Esophagus squamous epithelium (tissue), 5 donors: ENCODE data around the gene WWOX. TPM values are rescaled to one million over a fixed set of nuclear protein-coding genes. Genes with fewer than 3 reads are reported as not detected.
A peak's percentile ranks its signal among the peaks of the same experiment; 100 is the strongest.

Experiments
- DNase-seq: peaks from one replicate; lab custom pipeline; 2025; lab: John Stamatoyannopoulos, UW
- H3K27ac ChIP-seq, 4 donors: fragments of 200-600 bp; sonication (generic); one replicate each; pipeline ENCODE4 v1.5.1; 2016 to 2019; ENCODE audit warnings: mild to moderate bottlenecking in 1 of 4
- H3K27me3 ChIP-seq, 4 donors: fragments of 200-600 bp; sonication (generic); 1 replicate in 3 of 4; 2 replicates in 1 of 4; pipeline versions ENCODE4 v1.5.1 to v1.6.0; 2017 to 2021; ENCODE audit warnings: antibody characterized with exemption in 1 of 4
- H3K36me3 ChIP-seq, 3 donors: fragments of 200-600 bp; sonication (generic); one replicate each; pipeline ENCODE4 v1.5.1; 2016 to 2019
- H3K4me1 ChIP-seq, 3 donors: fragments of 200-600 bp; sonication (generic); one replicate each; pipeline ENCODE4 v1.5.1; 2017 to 2019
- H3K4me3 ChIP-seq, 4 donors: fragments of 200-600 bp; sonication (generic); 1 replicate in 3 of 4; 2 replicates in 1 of 4; pipeline ENCODE4 v1.5.1; 2016 to 2019; ENCODE audit warnings: mild to moderate bottlenecking in 2 of 4, moderate library complexity in 1 of 4
- H3K9me3 ChIP-seq, 3 donors: fragments of 200-600 bp; sonication (generic); one replicate each; pipeline ENCODE4 v1.5.1; 2016 to 2019
- POLR2A ChIP-seq, 4 donors: fragments of 450-650 bp; IDR thresholded peaks; one replicate each; pipeline ENCODE4 v1.6.1; 2017; ENCODE audit warnings: antibody characterized with exemption in 4 of 4, mild to moderate bottlenecking in 4 of 4, moderate library complexity in 3 of 4
- WGBS, 2 donors: methylation state at CpG; one replicate each; pipeline ENCODE4 v1.1.5; 2018; 5-methylcytosine and 5-hydroxymethylcytosine counted together
- intact Hi-C: fragments of 100-400 bp; cut with DNase I; formaldehyde crosslinking; loops from one replicate; pipeline ENCODE4 v1.15.0; 2022
- total RNA-seq, 4 donors: library from RNA; depleted of rRNA; stranded (reverse); fragments of >200 nt; gene quantifications; one replicate each; pipeline ENCODE4 v1.1.0, GENCODE V29; 2016
- TF ChIP-seq, protein P1 (sequence below), 6 experiments: fragments of 450-650 bp in 4 of 6; fragments of 200-600 bp in 2 of 6; sonication (generic) in 2 of 6; IDR thresholded peaks; one replicate each; pipeline ENCODE4 v1.5.1; 2016 to 2019; ENCODE audit warnings: antibody characterized with exemption in 6 of 6, mild to moderate bottlenecking in 4 of 6, moderate library complexity in 4 of 6
- donor health status: DM: yes; HTN: yes; CAD: no.

Gene WWOX
- total RNA-seq, 4 donors from 2014 or later: 20.9 to 31.1 (median 27.5) TPM

DNA sequence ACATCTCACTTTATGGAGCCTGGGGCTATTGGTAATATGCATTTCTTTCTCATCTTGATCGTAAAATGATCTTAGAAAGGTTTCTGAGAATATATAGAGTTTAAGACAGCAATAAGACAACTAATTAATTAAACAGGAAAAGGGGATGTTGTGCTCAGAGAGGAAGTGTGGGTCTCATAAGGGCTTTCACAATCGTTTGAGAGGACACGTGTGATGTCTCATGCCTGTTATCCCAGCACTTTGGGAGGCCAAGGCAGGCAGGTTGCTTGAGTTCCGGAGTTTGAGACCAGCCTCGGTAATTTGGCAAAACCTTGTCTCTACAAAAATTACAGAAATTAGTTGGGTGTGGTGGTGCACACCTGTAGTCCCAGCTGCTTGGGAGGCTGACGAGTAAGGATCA is 295.6 kb downstream of the WWOX start:
- H3K4me1 ChIP-seq: peaks cover 0 to 9% (median 0%) of the 10 kb centered on the region in 3 donors
- no peak for TF ChIP-seq POLR2A (IDR thresholded peaks at IDR 0.05)
- TF ChIP-seq, protein P1, sequence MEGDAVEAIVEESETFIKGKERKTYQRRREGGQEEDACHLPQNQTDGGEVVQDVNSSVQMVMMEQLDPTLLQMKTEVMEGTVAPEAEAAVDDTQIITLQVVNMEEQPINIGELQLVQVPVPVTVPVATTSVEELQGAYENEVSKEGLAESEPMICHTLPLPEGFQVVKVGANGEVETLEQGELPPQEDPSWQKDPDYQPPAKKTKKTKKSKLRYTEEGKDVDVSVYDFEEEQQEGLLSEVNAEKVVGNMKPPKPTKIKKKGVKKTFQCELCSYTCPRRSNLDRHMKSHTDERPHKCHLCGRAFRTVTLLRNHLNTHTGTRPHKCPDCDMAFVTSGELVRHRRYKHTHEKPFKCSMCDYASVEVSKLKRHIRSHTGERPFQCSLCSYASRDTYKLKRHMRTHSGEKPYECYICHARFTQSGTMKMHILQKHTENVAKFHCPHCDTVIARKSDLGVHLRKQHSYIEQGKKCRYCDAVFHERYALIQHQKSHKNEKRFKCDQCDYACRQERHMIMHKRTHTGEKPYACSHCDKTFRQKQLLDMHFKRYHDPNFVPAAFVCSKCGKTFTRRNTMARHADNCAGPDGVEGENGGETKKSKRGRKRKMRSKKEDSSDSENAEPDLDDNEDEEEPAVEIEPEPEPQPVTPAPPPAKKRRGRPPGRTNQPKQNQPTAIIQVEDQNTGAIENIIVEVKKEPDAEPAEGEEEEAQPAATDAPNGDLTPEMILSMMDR (IDR thresholded peaks at IDR 0.05): no peak
- H3K27ac ChIP-seq: no peak overlapping the region
- H3K4me3 ChIP-seq: no peak overlapping the region
- no peaks in the 10 kb centered on the region for H3K36me3 ChIP-seq
- H3K9me3 ChIP-seq: peaks cover 0 to 5% (median 0%) of the 10 kb centered on the region in 3 donors
- WGBS, 2 donors: 82 to 90% methylated on average over 6 of the region's 6 CpGs
- no peak for DNase-seq
- H3K27me3 ChIP-seq: no peaks in the 10 kb centered on the region
- intact Hi-C loops: no loop called here

DNA sequence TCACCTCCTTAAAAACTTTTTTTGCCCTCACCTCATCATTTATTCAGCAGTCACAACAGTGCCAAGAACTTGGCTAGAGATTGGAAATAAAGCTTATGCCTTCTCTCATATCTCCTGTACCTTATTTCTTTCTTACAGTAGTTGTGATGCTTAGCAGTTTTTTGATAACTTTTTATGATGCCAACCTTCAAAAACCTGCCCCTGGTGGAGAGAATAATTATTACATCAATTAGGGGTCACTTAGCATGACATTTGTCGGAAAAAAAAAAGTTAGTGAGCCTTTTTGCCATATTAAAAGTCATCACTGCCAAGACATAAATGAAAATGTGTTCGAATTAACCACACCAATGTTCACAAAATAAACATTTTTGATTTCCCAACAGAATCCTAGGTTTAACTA is 296.6 kb downstream of the WWOX start:
- Histone ChIP-seq H3K4me3 (no peak overlapping the region), H3K27me3 (no peaks in the 10 kb centered on the region), H3K36me3 (no peaks in the 10 kb centered on the region), H3K9me3 (peaks cover 0 to 5% (median 0%) of the 10 kb centered on the region in 3 donors), H3K4me1 (peaks cover 0 to 3% (median 0%) of the 10 kb centered on the region in 3 donors), H3K27ac (no peak overlapping the region)
- intact Hi-C loops: no loop called here
- 74 to 93% methylated on average over 2 of the region's 2 CpGs for WGBS, 2 donors
- DNase-seq: no peak
- TF ChIP-seq, protein P1 (IDR thresholded peaks at IDR 0.05): peak in 3 of 6 experiments; percentile 19 to 31 (median 31)
- no peak for TF ChIP-seq POLR2A (IDR thresholded peaks at IDR 0.05)

DNA sequence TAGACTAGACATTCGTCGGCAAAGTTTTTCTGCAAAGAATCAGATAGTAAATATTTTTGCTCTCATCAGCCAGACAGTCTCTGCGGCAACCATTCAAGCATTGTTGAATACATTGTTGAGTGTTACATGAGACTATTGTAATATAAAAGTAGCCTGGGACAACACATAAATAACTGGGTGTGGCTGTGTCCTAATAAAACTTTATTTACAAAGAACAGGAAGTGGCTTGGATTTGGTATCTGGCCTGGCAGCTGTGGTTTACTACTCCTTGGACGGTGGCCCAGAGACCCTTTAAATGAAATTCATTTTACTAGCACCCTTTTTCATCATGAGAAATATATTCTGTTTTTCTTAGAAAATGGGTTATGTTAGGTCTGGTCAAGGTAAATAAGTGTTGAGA is 297.2 kb downstream of the WWOX start:
- DNase-seq: no peak
- Histone ChIP-seq H3K4me3 (no peak overlapping the region), H3K4me1 (peaks cover 0 to 3% (median 0%) of the 10 kb centered on the region in 3 donors), H3K27ac (no peak overlapping the region), H3K9me3 (peaks cover 0 to 5% (median 0%) of the 10 kb centered on the region in 3 donors), H3K27me3 (no peaks in the 10 kb centered on the region), H3K36me3 (no peaks in the 10 kb centered on the region)
- no peak for TF ChIP-seq POLR2A (IDR thresholded peaks at IDR 0.05)
- TF ChIP-seq, protein P1 (IDR thresholded peaks at IDR 0.05): no peak
- intact Hi-C loops: no loop called here
- 79 to 92% methylated on average over 4 of the region's 4 CpGs for WGBS, 2 donors

DNA sequence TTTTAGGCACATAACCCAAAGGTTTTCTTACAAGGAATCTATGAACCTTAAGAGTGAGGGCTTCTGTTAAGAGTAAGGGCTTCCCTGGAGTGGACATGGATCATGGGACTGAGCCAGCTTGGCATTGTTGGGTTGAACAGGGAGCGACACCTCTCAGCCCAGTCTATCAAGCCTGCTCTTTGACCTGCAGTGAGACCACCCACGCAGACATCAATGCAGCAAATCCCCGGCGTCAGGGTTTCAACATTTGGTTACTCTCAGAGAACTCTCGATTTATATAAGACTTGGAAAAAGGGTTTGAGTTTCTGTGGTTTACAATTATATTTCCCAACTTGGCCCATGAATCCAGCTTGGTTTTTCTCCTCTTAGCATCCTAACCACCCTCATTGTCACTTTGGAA is 299.9 kb downstream of the WWOX start:
- no peak for DNase-seq
- Histone ChIP-seq H3K4me1 (no peaks in the 10 kb centered on the region), H3K27ac (no peak overlapping the region), H3K36me3 (no peaks in the 10 kb centered on the region), H3K9me3 (no peaks in the 10 kb centered on the region), H3K4me3 (no peak overlapping the region), H3K27me3 (no peaks in the 10 kb centered on the region)
- TF ChIP-seq POLR2A (IDR thresholded peaks at IDR 0.05): no peak
- intact Hi-C loops: no loop called here
- 63 to 78% methylated on average over 5 of the region's 5 CpGs for WGBS, 2 donors

DNA sequence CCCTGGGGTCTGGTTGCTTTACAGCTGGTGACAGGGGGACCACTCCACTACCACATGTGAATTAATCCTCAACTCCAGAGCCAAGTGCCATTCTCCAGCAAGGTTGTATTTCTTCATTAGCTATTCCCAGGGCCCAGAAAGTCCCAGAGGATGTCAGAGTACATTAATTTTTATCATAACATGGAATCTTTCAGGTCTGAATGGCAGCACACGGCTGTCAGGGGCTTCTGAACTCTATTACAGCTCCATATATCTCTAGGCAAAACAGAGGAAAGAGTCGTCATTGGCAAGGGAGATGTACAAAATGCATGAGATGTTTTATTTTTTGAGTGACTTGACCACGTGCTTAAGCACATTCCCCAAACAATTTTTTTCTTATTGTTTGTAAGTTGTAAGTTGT is 303.4 kb downstream of the WWOX start:
- TF ChIP-seq, protein P1 (IDR thresholded peaks at IDR 0.05): no peak
- TF ChIP-seq POLR2A (IDR thresholded peaks at IDR 0.05): no peak
- H3K27ac ChIP-seq: no peak overlapping the region

DNA sequence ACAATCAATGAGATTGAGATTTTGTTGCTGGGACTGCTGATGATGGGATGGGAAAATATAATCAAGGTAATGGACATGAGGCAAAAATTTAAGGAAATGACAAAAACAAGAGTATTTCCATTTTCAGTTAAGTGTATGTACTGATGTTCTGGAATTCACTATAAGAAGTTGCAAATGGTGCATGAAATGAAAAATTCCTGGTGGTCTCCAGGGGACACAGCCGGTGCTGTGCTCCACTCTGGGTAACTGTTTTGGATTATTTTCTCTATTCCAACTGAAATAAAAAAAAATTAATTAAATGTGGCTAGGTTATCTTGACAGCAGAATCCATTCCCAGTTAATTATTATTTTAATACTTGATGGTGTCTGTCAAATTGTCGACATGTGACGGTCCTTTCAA is 305.6 kb downstream of the WWOX start:
- no peaks in the 10 kb centered on the region for H3K4me1 ChIP-seq
- H3K4me3 ChIP-seq: no peak overlapping the region
- H3K27ac ChIP-seq: no peak overlapping the region
- WGBS, 2 donors: 93 to 95% methylated on average over 3 of the region's 3 CpGs
- H3K36me3 ChIP-seq: no peaks in the 10 kb centered on the region
- peaks cover 0 to 7% (median 0%) of the 10 kb centered on the region in 3 donors for H3K9me3 ChIP-seq
- no peak for DNase-seq
- intact Hi-C loops: no loop called here
- no peaks in the 10 kb centered on the region for H3K27me3 ChIP-seq
- TF ChIP-seq, protein P1 (IDR thresholded peaks at IDR 0.05): no peak
- TF ChIP-seq POLR2A (IDR thresholded peaks at IDR 0.05): no peak

More for the DNA sequence above, 303.4 kb downstream of the WWOX start:
- no peaks in the 10 kb centered on the region for H3K36me3 ChIP-seq
- intact Hi-C loops: no loop called here
- H3K4me1 ChIP-seq: no peaks in the 10 kb centered on the region
- WGBS, 2 donors: 60 to 81% methylated on average over 3 of the region's 3 CpGs
- no peak overlapping the region for H3K4me3 ChIP-seq
- H3K9me3 ChIP-seq: peaks cover 0 to under 1% (median 0%) of the 10 kb centered on the region in 3 donors
- H3K27me3 ChIP-seq: no peaks in the 10 kb centered on the region
- no peak for DNase-seq
